ENCODE measurements around the gene NDUFAF8.

GRCh38 chr17:81261096-81261495, 22.0 kb downstream of the NDUFAF8 start:
- TF ChIP-seq, protein P1, sequence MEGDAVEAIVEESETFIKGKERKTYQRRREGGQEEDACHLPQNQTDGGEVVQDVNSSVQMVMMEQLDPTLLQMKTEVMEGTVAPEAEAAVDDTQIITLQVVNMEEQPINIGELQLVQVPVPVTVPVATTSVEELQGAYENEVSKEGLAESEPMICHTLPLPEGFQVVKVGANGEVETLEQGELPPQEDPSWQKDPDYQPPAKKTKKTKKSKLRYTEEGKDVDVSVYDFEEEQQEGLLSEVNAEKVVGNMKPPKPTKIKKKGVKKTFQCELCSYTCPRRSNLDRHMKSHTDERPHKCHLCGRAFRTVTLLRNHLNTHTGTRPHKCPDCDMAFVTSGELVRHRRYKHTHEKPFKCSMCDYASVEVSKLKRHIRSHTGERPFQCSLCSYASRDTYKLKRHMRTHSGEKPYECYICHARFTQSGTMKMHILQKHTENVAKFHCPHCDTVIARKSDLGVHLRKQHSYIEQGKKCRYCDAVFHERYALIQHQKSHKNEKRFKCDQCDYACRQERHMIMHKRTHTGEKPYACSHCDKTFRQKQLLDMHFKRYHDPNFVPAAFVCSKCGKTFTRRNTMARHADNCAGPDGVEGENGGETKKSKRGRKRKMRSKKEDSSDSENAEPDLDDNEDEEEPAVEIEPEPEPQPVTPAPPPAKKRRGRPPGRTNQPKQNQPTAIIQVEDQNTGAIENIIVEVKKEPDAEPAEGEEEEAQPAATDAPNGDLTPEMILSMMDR (IDR thresholded peaks at IDR 0.05) = no peak
- no peak for TF ChIP-seq POLR2A (IDR thresholded peaks at IDR 0.05)

Data from esophagus squamous epithelium (tissue), 4 donors.